Gastroesophageal sphincter (tissue), 3 donors: Measurements from ENCODE around the gene IGSF6.

Source experiments
- EP300 ChIP-seq: sonication (generic); formaldehyde crosslinking; IDR thresholded peaks from one replicate; pipeline ENCODE4 v1.6.1; 2017; ENCODE audit warnings: antibody characterized with exemption, mild to moderate bottlenecking
- POLR2A ChIP-seq, 2 donors: fragments of 450-650 bp; IDR thresholded peaks; one replicate each; pipeline ENCODE4 v1.6.1; 2017; ENCODE audit warnings: antibody characterized with exemption in 2 of 2, mild to moderate bottlenecking in 2 of 2, moderate library complexity in 1 of 2
- POLR2AphosphoS5 ChIP-seq: sonication (generic); formaldehyde crosslinking; IDR thresholded peaks from one replicate; pipeline ENCODE4 v1.6.1; 2017; ENCODE audit warnings: antibody characterized with exemption
- TF ChIP-seq, protein P1 (sequence below), 4 experiments: fragments of 200-600 bp in 2 of 4; fragments of 450-650 bp in 2 of 4; sonication (generic) in 1 of 4; IDR thresholded peaks; one replicate each; pipeline ENCODE4 v1.5.1; 2017 to 2019; ENCODE audit warnings: antibody characterized with exemption in 4 of 4, mild to moderate bottlenecking in 2 of 4, moderate library complexity in 2 of 4

DNA sequence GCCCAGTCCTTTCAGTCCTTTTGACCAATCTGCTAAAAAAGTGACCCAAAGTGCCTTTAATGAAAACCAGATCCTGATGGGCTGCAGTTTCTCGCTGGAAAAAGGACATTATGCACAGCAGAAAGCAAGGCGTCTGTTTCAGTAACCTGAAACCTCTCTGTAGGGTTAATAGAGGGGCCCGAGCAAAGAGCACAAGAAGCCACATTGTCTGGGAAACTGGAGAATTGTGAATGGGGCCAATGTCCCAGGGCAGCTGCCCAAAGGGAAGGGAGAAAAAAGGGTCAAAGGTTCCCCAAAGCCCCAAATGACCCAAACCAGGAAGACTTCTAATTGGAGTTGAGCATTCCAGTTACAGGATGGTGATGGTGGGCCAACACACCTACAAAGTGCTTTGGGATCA, 14.4 kb upstream of the IGSF6 start:
- TF ChIP-seq, protein P1, sequence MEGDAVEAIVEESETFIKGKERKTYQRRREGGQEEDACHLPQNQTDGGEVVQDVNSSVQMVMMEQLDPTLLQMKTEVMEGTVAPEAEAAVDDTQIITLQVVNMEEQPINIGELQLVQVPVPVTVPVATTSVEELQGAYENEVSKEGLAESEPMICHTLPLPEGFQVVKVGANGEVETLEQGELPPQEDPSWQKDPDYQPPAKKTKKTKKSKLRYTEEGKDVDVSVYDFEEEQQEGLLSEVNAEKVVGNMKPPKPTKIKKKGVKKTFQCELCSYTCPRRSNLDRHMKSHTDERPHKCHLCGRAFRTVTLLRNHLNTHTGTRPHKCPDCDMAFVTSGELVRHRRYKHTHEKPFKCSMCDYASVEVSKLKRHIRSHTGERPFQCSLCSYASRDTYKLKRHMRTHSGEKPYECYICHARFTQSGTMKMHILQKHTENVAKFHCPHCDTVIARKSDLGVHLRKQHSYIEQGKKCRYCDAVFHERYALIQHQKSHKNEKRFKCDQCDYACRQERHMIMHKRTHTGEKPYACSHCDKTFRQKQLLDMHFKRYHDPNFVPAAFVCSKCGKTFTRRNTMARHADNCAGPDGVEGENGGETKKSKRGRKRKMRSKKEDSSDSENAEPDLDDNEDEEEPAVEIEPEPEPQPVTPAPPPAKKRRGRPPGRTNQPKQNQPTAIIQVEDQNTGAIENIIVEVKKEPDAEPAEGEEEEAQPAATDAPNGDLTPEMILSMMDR (IDR thresholded peaks at IDR 0.05): no peak
- TF ChIP-seq POLR2AphosphoS5 (no peak), POLR2A (IDR thresholded peaks at IDR 0.05) (no peak), EP300 (no peak)
